Limb (tissue), 2 donors: ENCODE measurements around the gene CEMIP.

Experiments
- DNase-seq, 2 donors: peaks; one replicate each; pipeline ENCODE4 v3.0.0-alpha.2; 2016; ENCODE audit errors: extremely low spot score in 2 of 2

The CEMIP gene

DNA sequence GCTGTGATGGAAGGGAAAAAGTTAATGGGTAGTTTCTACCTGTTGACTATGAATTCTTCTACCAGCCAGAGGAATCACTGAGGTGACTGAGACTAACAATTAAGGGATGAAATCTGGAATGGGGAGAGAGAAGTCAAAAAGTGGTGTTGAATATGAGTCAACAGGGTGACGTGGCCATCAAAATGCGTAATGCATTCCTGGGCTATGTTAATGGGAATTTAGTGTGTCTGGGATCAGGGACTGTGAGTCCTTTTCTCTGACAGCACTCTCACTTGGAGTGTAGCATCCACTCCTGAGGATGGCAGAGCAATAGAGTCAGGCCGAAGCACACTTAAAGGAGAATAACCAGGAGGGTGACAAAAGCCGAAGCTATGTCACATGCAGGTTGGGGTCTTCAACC lies 150.1 kb downstream of the CEMIP start:
- no peak for DNase-seq

DNA sequence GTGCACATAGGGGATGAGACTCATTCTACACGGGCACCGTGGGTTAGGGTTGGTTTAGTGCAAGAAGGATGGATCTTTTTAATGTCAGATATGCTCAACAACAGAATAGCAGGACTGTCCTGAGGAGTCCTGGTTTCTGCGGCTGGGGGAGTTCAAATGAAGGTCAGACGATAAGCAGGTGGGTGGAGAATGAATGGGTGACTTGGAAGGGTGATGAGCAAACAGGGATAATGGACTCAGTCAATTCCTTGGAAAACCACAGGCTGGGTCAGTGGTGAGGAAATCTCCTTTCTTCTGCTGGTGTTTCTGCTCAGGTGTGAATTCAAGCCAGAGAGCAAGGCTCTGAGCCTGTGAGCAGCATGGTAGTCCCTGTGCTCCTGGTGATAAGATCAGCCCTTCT lies 150.5 kb downstream of the CEMIP start:
- DNase-seq, result no peak

DNA sequence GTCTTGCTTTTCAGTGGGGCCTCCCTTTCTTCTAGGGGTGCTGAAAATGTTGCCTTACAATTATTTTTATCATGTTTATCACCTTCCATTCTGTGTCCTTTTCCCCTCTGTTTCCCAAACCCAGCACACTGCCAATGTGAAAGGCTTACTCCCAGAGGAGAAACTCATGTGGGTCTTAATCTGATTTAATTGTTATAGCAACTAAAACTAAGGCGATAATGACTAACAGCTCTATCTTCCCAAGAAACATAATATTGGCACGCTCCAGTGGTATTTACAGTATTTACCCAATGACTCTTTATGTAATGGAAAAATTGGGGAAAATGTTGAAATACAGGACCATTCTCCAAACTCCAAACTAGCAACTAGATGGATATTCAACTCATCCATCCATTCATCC lies 152.0 kb downstream of the CEMIP start:
- no peak for DNase-seq

DNA sequence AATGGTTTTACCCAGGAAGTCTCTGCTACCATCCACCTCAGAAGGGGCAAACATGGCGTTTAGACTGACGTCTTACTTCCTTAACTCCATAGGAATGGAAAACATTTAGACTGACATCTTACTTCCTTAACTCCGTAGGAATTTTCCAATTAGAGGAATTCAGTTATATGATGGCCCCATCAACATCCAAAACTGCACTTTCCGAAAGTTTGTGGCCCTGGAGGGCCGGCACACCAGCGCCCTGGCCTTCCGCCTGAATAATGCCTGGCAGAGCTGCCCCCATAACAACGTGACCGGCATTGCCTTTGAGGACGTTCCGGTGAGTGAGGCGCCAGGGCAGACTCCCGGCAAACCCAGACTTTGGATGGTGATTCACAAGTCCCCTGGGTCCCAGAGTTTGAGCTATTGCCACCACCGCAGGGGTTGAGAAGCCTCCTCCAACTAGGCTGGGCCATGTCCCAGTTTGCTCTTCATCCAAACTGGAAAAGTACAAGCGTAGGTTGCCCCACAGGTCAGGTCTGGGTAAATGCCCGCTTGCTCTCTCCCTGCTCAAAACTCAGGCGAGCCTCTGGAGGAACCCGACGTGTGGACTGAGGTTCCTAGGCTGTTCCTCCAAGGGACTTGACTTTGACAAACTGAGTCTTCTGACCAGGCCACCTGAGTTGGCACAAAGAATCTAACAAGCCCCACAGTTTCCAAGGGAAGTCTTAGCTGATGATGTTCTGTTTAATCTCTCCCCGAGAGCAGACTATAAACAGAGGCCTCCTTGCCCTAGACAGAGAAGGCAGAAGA lies 152.7 kb downstream of the CEMIP start:
- no peak for DNase-seq

DNA sequence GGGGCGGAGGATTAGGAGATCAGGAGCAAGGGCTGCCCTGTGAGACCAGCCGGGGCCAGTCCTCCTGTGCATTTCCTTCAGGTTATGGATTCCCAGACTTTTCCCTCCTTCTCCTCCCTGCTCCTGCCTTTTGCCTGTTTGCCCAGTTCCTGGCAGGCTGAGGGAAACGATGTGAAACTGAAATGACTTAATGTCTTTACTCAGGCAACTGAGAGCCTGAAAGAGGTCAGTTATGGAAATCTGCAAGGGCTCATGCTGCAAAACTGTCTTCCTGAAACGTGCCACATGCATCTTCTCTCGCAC lies 153.3 kb downstream of the CEMIP start:
- no peak for DNase-seq

DNA sequence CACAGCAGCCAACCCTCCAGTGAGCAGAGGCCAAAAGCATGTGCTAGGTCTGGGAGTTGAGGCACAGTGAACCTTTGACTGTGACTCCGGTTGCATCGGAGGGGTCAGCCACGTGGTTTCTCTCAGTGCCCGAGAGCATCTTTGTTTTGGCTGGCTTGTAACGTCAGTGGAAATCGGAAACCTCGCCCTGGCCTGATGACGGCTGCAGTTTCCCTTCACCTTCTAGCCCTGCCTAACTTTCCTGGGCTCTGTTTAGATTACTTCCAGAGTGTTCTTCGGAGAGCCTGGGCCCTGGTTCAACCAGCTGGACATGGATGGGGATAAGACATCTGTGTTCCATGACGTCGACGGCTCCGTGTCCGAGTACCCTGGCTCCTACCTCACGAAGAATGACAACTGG lies 153.8 kb downstream of the CEMIP start:
- peak; percentile 38 to 40 for DNase-seq

DNA sequence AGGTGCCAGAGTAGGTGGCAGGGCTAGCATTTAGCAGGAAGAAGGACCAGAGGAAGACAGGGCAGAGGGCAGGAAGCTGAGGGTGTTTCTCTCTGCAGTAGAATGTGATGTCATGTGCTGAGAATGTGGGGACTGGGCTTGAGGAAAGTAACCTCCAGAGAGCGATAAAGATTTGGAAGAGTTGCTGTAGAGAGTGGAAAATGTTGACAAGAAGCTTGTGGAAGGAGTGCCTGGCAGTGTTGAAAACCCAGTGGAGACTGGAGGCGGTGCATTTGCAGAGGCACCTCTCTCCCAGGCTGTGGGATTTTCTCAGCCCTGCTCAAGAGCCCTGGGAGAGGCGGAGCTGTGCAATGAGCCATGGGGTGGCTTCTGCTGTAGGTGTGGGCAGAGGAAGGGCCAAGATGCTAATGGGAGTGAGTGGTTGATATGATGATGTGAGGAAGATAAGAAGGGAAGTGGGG lies 155.6 kb downstream of the CEMIP start:
- peak in 1 of 2 donors; percentile 47 for DNase-seq

DNA sequence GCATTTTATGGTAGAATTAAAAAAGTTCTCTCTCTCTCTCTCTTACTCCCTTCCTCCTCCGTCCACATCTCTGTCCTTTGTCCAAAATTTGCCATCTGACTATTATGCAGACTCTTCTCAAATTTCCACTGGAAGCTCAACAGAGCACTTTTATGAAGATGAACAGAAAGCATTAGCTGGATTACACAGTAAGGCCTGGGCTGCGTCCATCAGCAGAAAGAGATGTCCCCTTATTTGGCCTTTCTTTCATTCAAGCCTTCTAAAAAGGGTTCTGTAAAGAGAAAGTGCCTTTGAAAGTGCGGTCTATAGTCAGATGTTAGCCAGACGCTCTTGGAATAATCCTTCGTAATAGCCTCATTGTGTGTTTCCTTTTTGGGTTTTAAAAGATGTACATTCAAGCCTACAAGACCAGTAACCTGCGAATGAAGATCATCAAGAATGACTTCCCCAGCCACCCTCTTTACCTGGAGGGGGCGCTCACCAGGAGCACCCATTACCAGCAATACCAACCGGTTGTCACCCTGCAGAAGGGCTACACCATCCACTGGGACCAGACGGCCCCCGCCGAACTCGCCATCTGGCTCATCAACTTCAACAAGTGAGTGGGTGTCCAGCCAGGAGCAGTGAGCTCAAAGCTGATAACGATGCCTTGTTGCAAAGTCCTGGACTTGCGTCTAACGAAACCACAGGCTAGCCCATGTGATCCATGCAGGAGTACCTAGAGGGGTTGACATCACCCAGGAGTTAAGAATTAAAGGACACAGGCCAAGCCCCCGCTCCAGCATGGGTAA lies 157.3 kb downstream of the CEMIP start:
- DNase-seq, result no peak

DNA sequence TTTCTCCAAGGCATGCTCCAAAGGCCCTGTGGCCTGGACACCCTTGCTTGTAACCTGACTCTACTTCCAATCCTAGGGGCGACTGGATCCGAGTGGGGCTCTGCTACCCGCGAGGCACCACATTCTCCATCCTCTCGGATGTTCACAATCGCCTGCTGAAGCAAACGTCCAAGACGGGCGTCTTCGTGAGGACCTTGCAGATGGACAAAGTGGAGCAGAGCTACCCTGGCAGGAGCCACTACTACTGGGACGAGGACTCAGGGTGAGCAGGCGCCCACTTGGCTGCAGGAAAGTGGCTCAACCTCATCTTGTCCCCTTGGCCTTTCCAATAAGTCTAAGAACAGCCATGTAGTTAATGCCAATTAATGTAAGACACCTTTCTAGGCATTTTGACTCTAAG lies 158.5 kb downstream of the CEMIP start:
- DNase-seq, result no peak

DNA sequence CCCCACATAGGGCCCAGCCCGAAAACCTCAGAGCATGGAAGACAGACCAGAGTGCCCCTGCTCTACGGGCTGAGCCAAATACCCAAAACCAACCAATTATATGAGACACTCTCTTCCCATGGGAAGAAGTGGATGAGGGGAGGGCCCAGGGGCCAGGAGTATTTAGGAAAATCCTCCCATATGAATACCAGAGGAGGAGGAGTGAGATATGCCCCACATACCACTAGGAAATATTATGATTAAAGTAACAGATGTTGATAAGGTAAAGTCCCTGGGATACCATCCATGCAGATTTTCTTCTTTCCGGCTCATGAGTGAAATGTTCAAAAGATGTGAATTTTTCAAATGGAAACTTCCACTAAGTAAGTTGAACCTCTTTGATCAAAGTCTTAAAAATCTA lies 160.0 kb downstream of the CEMIP start:
- DNase-seq, result no peak

DNA sequence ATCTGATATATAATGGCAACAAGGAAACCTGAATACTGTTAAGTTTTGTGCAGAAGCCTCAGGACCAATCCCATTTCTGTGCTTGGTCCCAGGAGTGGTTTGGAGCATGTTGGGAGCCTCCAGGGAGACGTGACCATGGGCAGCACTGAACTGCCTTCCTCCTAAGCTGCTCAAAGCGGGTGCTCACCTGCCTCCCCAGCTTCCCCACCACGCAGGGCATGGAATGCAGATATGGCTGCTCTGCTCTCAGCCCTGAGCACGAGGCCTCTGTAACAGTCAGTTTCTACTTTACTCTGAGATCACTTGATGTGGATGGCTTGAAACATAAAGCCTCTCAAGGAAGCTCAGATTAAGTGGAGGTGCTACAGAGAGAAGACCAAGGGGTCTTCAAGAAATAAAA lies 161.2 kb downstream of the CEMIP start:
- no peak for DNase-seq

DNA sequence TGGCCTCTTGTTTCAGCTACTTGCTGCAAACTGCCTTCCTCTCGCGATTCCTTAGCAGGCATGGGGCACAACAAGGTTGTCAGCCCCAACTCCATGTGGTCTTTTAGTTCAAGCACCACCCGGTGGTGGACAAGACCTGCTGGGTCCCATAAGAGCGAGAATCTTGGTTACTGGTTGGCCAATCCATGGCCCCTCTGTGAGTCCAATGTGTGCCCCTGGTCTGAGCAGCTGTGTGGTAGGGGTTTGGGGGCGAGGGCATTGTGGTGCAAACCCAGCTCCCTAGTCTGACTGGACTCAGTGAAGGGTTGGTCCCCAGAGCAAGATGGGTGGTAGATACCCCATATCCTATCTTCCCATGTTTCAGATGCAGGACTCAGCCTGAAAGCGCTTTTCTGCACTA lies 161.7 kb downstream of the CEMIP start:
- DNase-seq, result no peak

DNA sequence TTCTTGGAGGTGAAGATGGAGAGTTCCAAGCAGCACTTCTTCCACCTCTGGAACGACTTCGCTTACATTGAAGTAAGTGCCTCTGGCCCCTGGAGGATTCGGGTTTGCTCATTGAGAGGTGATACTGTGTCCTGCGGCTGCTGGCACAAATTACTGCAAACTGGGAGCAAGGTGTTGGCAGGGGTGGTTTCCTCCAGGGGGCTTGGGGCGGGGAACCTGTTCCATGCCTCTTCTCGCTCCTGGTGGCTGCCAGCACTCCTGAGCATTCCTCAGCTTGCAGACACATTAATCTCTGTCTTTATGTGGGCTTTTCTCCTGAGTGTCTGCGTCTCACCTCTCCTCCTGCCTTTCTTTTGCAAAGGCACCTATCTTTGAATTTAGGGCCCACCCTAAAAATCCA lies 163.1 kb downstream of the CEMIP start:
- DNase-seq, result no peak

DNA sequence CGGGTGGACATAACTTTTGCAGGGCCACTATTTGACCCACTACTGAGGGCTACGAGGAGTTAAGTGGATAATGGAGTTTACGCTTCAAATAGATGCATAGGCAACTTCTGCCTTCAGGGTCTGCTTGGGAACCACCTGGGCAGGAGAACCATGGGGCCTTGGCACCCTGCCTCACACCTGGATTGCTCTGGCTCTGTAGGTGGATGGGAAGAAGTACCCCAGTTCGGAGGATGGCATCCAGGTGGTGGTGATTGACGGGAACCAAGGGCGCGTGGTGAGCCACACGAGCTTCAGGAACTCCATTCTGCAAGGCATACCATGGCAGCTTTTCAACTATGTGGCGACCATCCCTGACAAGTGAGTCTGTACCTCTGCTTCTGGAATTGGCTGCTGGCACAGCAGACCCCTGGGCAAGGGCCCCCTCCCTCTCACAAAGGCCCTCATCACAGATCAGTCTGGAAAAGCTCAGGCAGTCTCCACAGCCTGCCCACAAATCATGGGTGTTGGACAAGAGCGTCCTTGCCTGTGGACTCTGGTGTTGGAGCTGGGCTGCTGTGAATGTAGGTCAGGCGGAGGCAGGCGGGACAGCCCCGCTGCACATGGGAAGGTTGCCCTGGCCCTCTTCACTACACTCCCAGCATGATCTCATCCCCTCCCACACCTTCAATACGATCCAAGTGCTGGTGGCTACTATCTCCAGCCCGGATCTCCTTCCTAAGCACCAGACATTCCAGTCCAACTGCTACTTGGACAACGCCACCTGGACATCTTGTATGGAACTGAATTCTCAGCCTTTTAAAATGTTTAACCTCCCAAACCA lies 163.8 kb downstream of the CEMIP start:
- no peak for DNase-seq

DNA sequence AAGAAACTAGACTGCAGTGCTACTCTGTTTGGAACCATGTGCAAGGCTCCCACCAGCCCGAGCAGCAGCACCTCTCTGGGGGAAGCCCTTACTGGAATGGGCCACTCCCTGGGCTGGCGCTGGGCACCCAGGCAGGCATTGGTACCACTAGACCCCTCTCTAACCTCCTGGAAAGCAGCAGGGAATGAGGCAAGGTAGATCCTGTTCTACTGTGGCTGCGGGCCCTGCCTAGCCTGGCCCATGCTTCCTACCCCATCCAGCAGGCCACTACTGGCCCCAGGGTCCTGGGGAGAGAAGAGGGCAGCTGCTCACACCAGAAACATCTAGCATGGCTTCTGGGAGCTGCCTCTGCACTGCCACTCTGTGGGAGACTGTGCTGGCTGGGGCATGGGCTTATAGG lies 165.6 kb downstream of the CEMIP start:
- no peak for DNase-seq

DNA sequence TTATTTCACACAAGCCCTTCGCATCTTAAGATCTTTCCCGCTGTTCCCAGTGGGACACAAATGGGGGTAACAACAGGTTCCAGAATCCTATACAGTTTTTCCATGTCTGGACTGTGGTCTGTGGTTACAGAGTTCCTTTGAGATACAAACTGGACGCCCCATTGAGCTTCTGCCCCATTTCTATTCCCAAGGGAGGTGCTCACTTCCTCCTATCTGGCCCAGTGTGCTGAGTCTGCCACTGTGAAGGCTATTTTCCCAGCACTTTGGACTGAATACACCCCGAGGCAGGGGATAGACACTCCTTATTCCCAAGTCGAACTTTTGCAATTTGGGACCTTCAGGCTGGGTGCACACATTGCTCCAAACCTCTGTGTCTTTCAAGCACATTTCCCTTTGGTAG lies 166.4 kb downstream of the CEMIP start:
- DNase-seq, result no peak

DNA sequence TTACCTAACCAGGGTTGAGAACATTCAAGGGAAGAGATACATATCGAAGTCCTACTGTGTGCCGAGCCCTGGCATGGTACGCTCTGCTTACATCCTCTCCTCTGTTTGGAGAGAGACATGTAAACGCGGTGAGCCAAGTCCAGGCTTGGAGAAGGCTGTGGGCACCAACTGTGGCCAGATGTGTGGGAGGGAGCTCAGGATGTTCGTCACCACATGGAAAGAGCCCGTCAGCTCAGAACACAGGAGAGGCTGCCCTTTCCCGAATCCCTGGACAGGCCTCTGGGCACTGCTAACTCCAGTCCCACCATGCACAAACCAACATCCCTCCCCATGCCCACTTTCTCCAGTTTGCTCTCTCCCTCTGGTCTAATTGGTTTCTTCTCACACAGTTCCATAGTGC lies 167.4 kb downstream of the CEMIP start:
- DNase-seq, result no peak

DNA sequence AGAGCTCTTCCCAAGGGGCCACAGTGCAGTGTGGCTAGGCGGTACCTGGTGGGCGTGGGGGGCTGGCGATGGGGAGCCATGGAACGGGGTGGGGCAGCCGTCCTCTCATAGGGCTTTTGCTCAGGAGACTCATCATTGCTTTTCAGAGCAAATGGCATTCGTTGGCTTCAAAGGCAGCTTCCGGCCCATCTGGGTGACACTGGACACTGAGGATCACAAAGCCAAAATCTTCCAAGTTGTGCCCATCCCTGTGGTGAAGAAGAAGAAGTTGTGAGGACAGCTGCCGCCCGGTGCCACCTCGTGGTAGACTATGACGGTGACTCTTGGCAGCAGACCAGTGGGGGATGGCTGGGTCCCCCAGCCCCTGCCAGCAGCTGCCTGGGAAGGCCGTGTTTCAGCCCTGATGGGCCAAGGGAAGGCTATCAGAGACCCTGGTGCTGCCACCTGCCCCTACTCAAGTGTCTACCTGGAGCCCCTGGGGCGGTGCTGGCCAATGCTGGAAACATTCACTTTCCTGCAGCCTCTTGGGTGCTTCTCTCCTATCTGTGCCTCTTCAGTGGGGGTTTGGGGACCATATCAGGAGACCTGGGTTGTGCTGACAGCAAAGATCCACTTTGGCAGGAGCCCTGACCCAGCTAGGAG lies 169.6 kb downstream of the CEMIP start:
- no peak for DNase-seq

DNA sequence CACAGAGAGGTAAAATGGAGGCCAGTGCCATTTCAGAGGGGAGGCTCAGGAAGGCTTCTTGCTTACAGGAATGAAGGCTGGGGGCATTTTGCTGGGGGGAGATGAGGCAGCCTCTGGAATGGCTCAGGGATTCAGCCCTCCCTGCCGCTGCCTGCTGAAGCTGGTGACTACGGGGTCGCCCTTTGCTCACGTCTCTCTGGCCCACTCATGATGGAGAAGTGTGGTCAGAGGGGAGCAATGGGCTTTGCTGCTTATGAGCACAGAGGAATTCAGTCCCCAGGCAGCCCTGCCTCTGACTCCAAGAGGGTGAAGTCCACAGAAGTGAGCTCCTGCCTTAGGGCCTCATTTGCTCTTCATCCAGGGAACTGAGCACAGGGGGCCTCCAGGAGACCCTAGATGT lies 170.6 kb downstream of the CEMIP start:
- DNase-seq, result no peak

DNA sequence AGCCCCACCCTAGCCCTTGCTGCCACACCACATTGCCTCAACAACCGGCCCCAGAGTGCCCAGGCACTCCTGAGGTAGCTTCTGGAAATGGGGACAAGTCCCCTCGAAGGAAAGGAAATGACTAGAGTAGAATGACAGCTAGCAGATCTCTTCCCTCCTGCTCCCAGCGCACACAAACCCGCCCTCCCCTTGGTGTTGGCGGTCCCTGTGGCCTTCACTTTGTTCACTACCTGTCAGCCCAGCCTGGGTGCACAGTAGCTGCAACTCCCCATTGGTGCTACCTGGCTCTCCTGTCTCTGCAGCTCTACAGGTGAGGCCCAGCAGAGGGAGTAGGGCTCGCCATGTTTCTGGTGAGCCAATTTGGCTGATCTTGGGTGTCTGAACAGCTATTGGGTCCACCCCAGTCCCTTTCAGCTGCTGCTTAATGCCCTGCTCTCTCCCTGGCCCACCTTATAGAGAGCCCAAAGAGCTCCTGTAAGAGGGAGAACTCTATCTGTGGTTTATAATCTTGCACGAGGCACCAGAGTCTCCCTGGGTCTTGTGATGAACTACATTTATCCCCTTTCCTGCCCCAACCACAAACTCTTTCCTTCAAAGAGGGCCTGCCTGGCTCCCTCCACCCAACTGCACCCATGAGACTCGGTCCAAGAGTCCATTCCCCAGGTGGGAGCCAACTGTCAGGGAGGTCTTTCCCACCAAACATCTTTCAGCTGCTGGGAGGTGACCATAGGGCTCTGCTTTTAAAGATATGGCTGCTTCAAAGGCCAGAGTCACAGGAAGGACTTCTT lies 171.3 kb downstream of the CEMIP start:
- peak in 1 of 2 donors; percentile 6 for DNase-seq

DNA sequence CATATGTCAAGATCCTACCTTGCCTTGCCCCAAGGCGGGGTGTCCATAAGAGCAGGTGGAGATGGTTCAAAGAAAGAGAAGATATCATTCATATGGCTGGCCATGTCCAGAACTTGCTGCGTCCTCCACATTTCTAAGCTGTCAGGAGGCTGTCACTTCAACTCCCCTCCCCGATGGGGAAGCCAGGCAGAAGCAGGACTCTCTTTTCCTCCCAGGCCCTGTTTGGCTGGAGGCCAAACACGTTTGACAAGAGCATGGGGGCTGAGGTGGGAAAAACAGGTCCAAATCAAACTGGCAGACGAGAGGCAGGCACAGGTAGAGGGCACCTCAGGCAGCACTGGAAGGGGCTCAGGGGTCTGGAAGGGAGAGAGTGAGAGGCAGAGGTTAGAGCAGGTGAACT lies 172.8 kb downstream of the CEMIP start:
- no peak for DNase-seq
